ENCODE measurements around the gene NLGN4Y.

NLGN4Y gene

DNA sequence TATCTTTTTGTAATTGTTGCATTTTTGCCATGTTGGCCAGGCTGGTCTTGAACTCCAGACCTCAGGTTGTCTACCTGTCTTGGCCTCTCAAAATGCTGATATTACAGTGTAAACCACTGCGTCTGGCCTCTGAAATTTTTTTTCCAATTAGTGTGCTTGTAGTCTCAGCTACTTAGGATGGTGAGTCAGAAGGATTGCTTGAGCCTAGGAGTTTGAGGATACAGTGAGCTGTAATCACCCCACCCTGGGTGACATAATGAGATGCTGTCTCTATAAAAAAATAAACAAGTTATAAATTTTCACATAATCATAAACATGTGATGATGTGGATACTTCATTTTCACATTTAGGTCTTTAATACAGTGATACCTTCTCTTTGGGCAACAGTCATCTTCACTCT, 154.9 kb downstream of the NLGN4Y start:
- DNase-seq = no peak

DNA sequence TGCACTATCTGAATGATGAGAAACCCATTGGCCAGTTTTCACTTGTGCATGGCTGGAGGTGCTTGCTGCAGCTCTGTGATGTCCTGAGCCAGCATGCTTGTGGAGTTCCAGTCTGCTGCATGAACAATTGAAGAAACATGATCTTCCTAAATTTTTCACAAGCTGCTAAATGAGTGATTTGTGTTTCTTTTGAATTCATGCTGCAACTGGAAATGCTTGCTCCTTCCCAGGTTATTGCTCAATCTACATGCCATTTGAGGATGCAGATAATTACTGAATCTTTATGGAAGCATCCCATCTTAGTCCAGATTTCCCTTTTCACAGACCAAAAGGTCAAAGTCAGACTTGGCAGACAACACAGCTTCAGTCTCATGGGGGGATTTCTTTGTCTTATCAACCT, 170.2 kb downstream of the NLGN4Y start:
- no peak for DNase-seq

DNA sequence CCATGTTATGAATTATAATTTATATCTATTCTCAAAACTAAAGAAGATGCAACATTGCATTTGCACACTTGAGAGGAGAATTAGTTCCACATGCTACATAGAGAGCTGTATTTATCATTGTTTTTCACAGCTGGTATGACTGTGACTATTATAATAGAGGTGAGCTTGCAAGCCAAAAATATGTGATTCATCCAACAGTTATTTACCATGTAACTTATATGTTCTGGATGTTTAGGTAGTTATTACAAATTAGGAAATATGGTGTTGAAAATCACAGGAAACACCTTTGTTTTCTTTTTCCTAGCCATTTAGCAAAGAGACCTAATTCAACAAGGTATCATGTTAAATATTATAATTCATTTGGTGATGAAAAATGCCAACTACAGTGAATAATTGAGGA, 183.8 kb downstream of the NLGN4Y start:
- DNase-seq = no peak

- DNase-seq = no peak
These were observed 217.3 kb downstream of the NLGN4Y start for GRCh38 chrY:14741596-14741995.

DNA sequence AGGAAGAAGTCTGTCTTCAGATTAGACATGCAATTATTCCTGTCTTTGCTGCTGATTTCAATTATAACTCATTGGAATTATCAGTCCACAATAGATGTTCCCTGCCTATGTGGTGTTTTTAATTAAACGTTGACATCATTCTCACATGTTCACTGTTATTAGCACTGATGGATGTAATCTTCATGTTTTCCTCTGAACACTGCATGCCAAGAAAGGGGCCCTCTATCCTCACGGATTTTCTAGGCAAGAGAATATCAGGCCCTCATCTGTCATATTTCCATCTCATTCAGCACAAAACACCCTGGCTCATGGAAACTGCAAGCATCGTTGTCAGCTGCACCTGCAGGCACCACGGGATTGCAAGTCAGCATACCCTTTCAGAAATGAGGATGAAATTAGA, 224.0 kb downstream of the NLGN4Y start:
- DNase-seq = no peak

DNA sequence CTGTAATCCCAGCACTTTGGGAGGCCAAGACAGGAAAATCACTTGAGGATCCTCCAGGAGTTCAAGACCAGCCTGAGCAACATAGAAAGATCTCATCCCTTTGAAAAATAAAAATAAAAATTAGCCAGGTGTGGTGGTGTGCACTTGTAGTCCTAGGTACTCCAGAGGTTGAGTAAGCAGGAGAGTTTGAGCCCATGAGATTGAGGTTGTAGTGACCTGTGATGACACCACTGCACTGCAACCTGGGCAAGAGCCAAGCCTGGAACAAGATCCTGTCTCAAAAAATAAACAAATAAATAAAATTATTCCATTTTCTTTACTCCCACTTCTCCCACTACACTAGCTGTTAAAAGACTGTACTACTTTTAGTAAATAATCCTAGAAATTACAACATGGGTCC, 231.2 kb downstream of the NLGN4Y start:
- DNase-seq = no peak

DNA sequence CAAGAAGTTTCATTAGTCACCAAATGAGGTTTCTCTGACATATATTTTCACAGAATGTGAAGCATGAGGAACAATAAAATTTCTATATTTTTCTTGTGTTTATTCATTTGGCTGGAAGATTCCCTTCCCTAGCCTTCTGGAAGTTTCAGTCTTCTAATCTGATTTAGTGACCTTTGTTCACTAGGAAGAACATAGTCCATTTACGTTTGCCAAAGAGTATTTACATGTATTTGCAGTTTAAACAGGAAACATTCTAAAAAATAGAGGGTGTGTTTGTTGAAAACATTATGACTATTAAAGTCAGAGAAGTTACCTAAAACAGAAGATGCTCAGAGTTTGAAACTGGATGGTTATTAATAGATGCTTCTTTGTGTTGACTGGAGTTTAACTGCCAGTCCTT, 238.6 kb downstream of the NLGN4Y start:
- no peak for DNase-seq

- DNase-seq = no peak
These were observed 239.3 kb downstream of the NLGN4Y start for GRCh38 chrY:14763600-14763999.

- no peak for DNase-seq
These were observed 253.9 kb downstream of the NLGN4Y start for GRCh38 chrY:14778208-14778607.

GRCh38 chrY:14793104-14793503, 268.8 kb downstream of the NLGN4Y start:
- DNase-seq = no peak

GRCh38 chrY:14793674-14794073, 269.3 kb downstream of the NLGN4Y start:
- DNase-seq = no peak

DNA sequence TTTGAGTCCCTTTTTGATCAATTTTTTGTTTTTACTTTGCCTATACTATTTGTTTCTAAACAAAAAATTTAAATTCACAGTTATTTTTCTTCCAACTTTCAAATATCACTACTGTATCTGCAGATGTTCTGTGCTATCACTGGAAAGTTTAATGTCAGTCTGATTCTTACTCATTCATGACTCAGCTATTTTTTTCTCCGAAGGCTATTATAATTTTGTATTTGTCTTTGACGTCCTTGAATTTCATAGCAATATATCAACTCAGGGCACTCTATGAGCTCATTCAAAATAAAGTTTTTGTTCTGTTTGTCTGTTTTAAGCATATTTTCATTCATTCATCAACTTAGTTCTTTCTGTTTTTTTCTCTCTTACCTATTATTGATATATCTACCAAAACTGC, 273.7 kb downstream of the NLGN4Y start:
- DNase-seq = no peak

GRCh38 chrY:14801096-14801495, 276.8 kb downstream of the NLGN4Y start:
- DNase-seq = no peak

DNA sequence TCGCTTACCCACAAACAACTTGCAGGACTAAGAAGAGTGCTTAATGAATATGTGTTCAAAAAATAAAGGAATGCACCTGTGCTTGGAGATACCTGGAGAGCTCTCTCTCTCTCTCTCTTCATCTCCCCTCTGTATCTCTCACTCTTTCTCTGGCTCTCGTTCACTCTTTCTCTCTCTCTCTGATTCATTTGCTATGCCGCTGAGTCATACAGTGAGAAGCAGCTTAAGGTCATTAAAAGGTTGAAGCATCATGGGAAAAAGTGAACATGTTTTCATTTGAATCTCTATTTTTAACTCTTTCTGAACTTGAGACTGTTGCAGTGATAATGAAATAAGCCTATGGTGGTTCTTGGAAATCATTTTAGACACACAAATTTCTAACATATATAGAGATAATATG, 277.8 kb downstream of the NLGN4Y start:
- no peak for DNase-seq

GRCh38 chrY:14804041-14804440, 279.7 kb downstream of the NLGN4Y start:
- DNase-seq = no peak

GRCh38 chrY:14818452-14818851, 294.1 kb downstream of the NLGN4Y start:
- DNase-seq = no peak

- DNase-seq = no peak
These were observed 297.9 kb downstream of the NLGN4Y start for GRCh38 chrY:14822201-14822600.

- DNase-seq = no peak
These were observed 298.6 kb downstream of the NLGN4Y start for GRCh38 chrY:14822906-14823305.

GRCh38 chrY:14824583-14824982, 300.3 kb downstream of the NLGN4Y start:
- DNase-seq = no peak

DNA sequence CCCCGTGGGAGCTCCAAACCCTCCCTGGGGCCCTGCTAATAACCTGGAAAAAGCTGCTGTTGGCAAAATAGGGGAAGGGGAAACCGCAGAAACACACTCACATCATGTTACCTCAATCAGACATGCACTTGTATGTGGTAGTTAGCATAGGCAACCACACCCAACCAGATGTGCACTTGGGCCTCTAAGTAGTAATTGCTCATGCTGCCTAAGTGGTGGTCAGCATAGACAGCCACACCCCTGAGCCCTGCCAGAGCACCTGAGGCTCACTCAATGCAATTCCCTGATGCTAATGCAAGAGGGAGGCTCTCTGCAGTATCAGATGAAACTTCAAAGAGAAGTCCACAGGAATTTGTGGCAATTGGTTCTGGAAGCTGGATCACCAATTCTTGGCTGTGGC, 301.4 kb downstream of the NLGN4Y start:
- no peak for DNase-seq

DNA sequence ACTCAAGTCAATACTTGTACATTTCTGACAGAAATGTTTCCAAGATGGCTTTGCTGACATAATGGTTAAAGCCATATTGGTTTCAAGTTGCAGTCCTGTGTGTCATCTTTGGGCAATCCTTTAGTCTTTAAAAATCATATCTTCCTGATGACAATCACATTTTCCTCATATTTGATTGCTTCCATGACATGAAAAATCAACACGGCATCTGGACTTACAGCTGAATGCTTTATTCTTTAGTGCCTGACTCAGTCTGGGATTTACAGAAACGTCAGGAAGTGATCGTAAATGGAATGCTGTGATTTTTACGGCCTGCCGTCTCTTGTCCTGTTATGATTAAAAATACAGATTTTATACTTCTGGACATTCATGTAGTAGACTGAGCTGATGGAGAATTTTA, 304.2 kb downstream of the NLGN4Y start:
- DNase-seq = no peak

- DNase-seq = no peak
These were observed 305.1 kb downstream of the NLGN4Y start for GRCh38 chrY:14829366-14829885.

DNA sequence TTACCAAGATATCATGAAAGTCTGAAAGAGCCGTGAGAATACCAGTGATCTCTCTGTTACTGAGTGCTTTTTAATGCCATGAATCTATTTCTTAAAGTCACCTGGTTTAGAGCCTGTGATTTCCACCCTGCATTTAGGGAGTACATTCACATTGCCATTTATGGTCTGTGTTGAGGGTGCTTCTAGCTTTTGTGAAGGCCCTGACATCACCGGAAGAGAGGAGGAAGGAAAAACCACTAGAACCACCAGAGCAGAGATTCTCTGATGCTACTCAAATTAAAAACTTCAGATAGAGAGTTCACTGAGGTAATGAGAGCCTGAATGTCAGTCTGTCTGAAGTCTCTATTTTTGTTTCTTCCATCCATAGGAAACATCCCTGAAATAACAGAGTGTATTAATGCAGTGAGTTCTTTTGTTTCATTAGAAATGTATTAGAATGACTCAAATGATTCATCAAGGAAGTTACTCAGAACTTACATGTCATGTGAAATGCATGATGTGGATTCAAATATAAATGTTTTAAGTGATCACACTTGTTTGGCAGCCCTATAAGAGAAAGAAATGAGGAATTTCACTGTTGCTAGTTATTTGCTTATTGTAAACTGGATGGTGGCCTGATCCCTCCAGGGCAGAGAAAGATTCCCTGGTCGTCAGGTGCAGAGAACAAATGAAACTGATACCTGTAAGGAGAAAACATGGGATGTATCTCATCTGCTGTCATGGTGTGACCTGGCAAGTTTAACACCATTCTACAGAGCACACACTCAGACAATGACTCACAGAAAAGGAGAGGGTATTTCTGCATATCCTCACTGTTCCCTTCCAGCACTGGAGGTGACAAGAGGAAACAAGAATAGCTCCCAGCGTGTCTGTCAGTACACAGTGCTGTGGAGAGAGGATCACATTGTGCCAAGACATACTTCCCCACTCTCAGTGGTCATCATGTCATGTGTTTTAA, 310.1 kb downstream of the NLGN4Y start:
- no peak for DNase-seq

DNA sequence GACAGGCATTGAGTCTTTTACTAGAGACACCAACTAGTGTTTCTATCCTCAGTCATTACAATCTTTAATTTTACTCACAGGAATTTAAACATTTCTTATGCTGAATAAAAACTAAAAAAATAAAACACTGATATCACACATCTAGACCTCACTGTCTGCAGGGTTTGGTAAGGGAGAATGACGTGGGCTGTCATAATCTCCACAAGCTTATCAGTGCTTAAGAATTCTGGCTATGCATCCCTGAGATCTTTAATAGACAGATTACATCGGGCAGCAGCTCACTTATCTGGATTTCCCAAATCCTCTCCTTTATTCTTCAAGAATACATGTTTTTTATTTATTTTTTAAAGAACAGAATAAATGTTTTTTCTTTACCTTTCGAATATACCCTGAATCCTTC, 313.1 kb downstream of the NLGN4Y start:
- DNase-seq = no peak

GRCh38 chrY:14850734-14851133, 326.4 kb downstream of the NLGN4Y start:
- DNase-seq = no peak
